ENCODE data around the gene PRKAG3.

DNA sequence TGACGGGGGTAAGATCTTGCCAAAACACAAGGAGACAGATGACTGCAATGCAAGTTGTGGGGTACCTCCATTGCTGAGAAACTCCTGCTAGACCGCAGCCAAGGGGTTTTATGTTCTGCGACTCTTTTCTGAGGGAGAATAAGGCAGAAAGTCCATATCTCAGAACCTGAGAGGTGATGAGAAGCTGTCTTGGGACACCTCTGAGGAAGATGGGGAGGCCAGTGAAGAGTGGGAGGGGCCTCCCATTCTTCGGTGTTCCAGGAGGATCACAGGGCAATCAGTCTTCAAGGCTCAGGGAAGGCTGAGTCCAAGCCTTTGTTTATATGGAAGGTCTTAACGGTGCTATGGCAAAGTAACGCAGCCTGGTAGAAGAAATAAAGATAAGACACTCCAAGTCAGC is 31.6 kb downstream of the PRKAG3 start:
- TF ChIP-seq POLR2AphosphoS5 (IDR thresholded peaks at IDR 0.05) (no peak), POLR2A (IDR thresholded peaks at IDR 0.05) (no peak), EP300 (IDR thresholded peaks at IDR 0.05) (no peak)
- TF ChIP-seq, protein P1, sequence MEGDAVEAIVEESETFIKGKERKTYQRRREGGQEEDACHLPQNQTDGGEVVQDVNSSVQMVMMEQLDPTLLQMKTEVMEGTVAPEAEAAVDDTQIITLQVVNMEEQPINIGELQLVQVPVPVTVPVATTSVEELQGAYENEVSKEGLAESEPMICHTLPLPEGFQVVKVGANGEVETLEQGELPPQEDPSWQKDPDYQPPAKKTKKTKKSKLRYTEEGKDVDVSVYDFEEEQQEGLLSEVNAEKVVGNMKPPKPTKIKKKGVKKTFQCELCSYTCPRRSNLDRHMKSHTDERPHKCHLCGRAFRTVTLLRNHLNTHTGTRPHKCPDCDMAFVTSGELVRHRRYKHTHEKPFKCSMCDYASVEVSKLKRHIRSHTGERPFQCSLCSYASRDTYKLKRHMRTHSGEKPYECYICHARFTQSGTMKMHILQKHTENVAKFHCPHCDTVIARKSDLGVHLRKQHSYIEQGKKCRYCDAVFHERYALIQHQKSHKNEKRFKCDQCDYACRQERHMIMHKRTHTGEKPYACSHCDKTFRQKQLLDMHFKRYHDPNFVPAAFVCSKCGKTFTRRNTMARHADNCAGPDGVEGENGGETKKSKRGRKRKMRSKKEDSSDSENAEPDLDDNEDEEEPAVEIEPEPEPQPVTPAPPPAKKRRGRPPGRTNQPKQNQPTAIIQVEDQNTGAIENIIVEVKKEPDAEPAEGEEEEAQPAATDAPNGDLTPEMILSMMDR (IDR thresholded peaks at IDR 0.05) = no peak
